CD4-positive, alpha-beta T cell treated with Interleukin-15 for 1 hour (primary cell): ENCODE results near the gene SDHB.

Experiments used
- DNase-seq: peaks from one replicate; pipeline ENCODE4 v3.0.0-alpha.2; 2020

Gene SDHB

GRCh38 chr1:17053685-17054410, at the start of gene SDHB:
SDHB (minus strand) TSS chr1:17054032; CDS start chr1:17054019, 13 bp downstream.
- peak; percentile 98 for DNase-seq

GRCh38 chr1:17102232-17102631, 48.4 kb upstream of the SDHB start:
- DNase-seq: no peak

GRCh38 chr1:17101261-17101660, 47.4 kb upstream of the SDHB start:
- DNase-seq: no peak

- no peak for DNase-seq
These were observed 45.9 kb upstream of the SDHB start for GRCh38 chr1:17099616-17100340.

- DNase-seq: no peak
These were observed 44.9 kb upstream of the SDHB start for GRCh38 chr1:17098446-17099317.

GRCh38 chr1:17097787-17098186, 44.0 kb upstream of the SDHB start:
- no peak for DNase-seq

- DNase-seq: no peak
These were observed 43.3 kb upstream of the SDHB start for GRCh38 chr1:17097147-17097546.

GRCh38 chr1:17096584-17096983, 42.8 kb upstream of the SDHB start:
- DNase-seq: no peak

- no peak for DNase-seq
These were observed 41.3 kb upstream of the SDHB start for GRCh38 chr1:17095141-17095540.

GRCh38 chr1:17094664-17095063, 40.8 kb upstream of the SDHB start:
- DNase-seq: no peak

GRCh38 chr1:17093822-17094393, 40.1 kb upstream of the SDHB start:
- no peak for DNase-seq

GRCh38 chr1:17091252-17091651, 37.4 kb upstream of the SDHB start:
- no peak for DNase-seq

- DNase-seq: no peak
These were observed 35.7 kb upstream of the SDHB start for GRCh38 chr1:17089506-17089905.

GRCh38 chr1:17086751-17087150, 32.9 kb upstream of the SDHB start:
- no peak for DNase-seq

GRCh38 chr1:17084787-17085186, 31.0 kb upstream of the SDHB start:
- DNase-seq: no peak

- no peak for DNase-seq
These were observed 28.9 kb upstream of the SDHB start for GRCh38 chr1:17082761-17083160.

- no peak for DNase-seq
These were observed 27.6 kb upstream of the SDHB start for GRCh38 chr1:17081439-17081838.

GRCh38 chr1:17080880-17081279, 27.0 kb upstream of the SDHB start:
- DNase-seq: no peak

GRCh38 chr1:17080085-17080759, 26.4 kb upstream of the SDHB start:
- DNase-seq: no peak

GRCh38 chr1:17078991-17079868, 25.4 kb upstream of the SDHB start:
- no peak for DNase-seq

GRCh38 chr1:17075470-17076255, 21.8 kb upstream of the SDHB start:
- DNase-seq: no peak
